SK-N-SH treated with all-trans-retinoic acid at 6 μM for 48 hours (cell line): ENCODE measurements around the gene SMIM29.

ENCODE experiments used
- ARNTL ChIP-seq: fragments of 450-650 bp; formaldehyde crosslinking; IDR thresholded peaks from 2 replicates; pipeline ENCODE4 v1.5.0; 2020; ENCODE audit warnings: low read depth, mild to moderate bottlenecking, moderate library complexity, borderline replicate concordance
- BACH2 ChIP-seq: fragments of 250-450 bp; sonication (Bioruptor Pico); IDR thresholded peaks from 2 replicates; pipeline ENCODE4 v1.9.0; 2021; ENCODE audit warnings: mild to moderate bottlenecking, borderline replicate concordance
- CSDC2 ChIP-seq: fragments of 250-450 bp; sonication (Bioruptor Pico); IDR thresholded peaks from 2 replicates; pipeline ENCODE4 v1.5.0; 2020; ENCODE audit warnings: mild to moderate bottlenecking, moderate library complexity
- ESRRG ChIP-seq: fragments of 250-450 bp; sonication (Bioruptor Pico); IDR thresholded peaks from 2 replicates; pipeline ENCODE4 v1.6.1; 2021; ENCODE audit warnings: mild to moderate bottlenecking
- GLIS3 ChIP-seq: fragments of 250-450 bp; sonication (Bioruptor Pico); IDR thresholded peaks from 2 replicates; pipeline ENCODE4 v1.5.0; 2020; ENCODE audit warnings: mild to moderate bottlenecking, moderate library complexity
- ISL1 ChIP-seq: fragments of 250-450 bp; sonication (Bioruptor Pico); IDR thresholded peaks from 2 replicates; pipeline ENCODE4 v2.1.2; 2022; ENCODE audit warnings: mild to moderate bottlenecking, moderate library complexity
- RARB ChIP-seq: fragments of 250-450 bp; sonication (Bioruptor Pico); IDR thresholded peaks from 2 replicates; pipeline ENCODE4 v1.8.0; 2021; ENCODE audit warnings: mild to moderate bottlenecking, moderate library complexity
- SNAI2 ChIP-seq: fragments of 250-450 bp; sonication (Bioruptor Pico); IDR thresholded peaks from 2 replicates; pipeline ENCODE4 v1.5.0; 2020; ENCODE audit warnings: mild to moderate bottlenecking, moderate library complexity
- TOX ChIP-seq: fragments of 250-450 bp; sonication (Bioruptor Pico); IDR thresholded peaks from 2 replicates; pipeline ENCODE4 v1.8.0; 2021; ENCODE audit warnings: mild to moderate bottlenecking, moderate library complexity, borderline replicate concordance
- ZFP30 ChIP-seq: fragments of 450-650 bp; formaldehyde crosslinking; IDR thresholded peaks from 2 replicates; pipeline ENCODE4 v1.5.0; 2022; ENCODE audit warnings: mild to moderate bottlenecking, moderate library complexity
- ZNF8 ChIP-seq: fragments of 450-650 bp; formaldehyde crosslinking; IDR thresholded peaks from 2 replicates; pipeline ENCODE4 v1.5.0; 2020; ENCODE audit warnings: mild to moderate bottlenecking, moderate library complexity
- TF ChIP-seq, protein P1 (sequence below): fragments of 250-450 bp; sonication (Bioruptor Pico); IDR thresholded peaks from 2 replicates; pipeline ENCODE4 v1.8.0; 2020; ENCODE audit warnings: mild to moderate bottlenecking, moderate library complexity, borderline replicate concordance
- TF ChIP-seq, protein P2 (sequence below): fragments of 250-450 bp; sonication (Bioruptor Pico); IDR thresholded peaks from 2 replicates; pipeline ENCODE4 v1.5.1; 2021; ENCODE audit warnings: mild to moderate bottlenecking, moderate library complexity

DNA sequence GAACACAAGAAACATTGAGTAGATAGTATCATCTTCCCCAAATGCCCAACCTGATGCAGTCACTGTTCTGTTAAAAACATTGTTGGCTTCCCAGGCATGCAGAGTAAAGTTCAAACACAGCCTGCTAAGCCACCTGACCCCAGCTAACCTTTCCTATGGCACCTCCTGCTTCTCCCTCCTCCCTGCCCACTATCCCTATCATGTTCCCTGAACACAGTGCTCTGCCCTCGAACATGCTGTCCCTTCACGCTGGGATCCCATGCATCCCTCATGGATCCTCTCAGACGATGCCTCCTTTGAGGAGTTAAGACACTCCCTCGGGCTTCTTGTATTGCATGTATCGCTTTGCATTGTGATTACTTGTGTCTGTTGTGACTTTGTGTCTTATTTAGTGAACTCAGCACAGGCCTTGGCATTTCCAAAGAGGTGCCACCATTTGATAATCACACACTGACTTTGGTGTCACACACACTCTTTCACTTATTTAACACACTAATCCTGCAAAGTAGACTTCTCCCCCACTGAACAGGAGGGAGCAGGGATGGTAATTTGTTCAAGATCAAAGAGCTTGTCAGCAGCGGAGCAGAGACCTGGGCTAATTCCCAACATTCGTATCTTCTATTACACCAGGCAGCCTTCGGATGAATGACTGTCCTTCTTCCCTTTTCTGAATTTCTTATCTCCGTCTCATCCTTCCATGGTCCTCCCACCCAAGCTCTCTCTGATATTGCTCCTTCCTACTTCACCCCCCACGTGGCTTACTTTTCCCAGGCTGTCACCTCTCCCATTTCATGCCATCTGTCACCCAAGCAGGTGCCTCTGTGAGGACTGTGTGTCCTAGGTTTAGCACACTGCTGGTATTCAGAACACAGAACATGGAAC, 28.3 kb upstream of the SMIM29 start:
- TF ChIP-seq ZFP30, result no peak
- no peak for TF ChIP-seq CSDC2 (CRISPR knock-in tag)
- TF ChIP-seq, protein P1, sequence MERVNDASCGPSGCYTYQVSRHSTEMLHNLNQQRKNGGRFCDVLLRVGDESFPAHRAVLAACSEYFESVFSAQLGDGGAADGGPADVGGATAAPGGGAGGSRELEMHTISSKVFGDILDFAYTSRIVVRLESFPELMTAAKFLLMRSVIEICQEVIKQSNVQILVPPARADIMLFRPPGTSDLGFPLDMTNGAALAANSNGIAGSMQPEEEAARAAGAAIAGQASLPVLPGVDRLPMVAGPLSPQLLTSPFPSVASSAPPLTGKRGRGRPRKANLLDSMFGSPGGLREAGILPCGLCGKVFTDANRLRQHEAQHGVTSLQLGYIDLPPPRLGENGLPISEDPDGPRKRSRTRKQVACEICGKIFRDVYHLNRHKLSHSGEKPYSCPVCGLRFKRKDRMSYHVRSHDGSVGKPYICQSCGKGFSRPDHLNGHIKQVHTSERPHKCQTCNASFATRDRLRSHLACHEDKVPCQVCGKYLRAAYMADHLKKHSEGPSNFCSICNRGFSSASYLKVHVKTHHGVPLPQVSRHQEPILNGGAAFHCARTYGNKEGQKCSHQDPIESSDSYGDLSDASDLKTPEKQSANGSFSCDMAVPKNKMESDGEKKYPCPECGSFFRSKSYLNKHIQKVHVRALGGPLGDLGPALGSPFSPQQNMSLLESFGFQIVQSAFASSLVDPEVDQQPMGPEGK, result no peak
- no peak for TF ChIP-seq RARB (CRISPR knock-in tag)
- TF ChIP-seq ARNTL (CRISPR knock-in tag), result no peak
- TF ChIP-seq SNAI2 (CRISPR knock-in tag), result no peak
- no peak for TF ChIP-seq ISL1
- TF ChIP-seq ESRRG (CRISPR knock-in tag), result no peak
- no peak for TF ChIP-seq BACH2 (CRISPR knock-in tag)
- TF ChIP-seq TOX, result no peak
- TF ChIP-seq GLIS3 (CRISPR knock-in tag), result no peak
- no peak for TF ChIP-seq ZNF8 (CRISPR knock-in tag)
- TF ChIP-seq, protein P2, sequence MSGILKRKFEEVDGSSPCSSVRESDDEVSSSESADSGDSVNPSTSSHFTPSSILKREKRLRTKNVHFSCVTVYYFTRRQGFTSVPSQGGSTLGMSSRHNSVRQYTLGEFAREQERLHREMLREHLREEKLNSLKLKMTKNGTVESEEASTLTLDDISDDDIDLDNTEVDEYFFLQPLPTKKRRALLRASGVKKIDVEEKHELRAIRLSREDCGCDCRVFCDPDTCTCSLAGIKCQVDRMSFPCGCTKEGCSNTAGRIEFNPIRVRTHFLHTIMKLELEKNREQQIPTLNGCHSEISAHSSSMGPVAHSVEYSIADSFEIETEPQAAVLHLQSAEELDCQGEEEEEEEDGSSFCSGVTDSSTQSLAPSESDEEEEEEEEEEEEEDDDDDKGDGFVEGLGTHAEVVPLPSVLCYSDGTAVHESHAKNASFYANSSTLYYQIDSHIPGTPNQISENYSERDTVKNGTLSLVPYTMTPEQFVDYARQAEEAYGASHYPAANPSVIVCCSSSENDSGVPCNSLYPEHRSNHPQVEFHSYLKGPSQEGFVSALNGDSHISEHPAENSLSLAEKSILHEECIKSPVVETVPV (CRISPR knock-in tag), result no peak
